RWPE2 (cell line): ENCODE data around the gene SCYGR7.

ENCODE experiments used
- ATAC-seq: fragments of 200-7000 bp; cut with Tn5 transposase; 3 replicates; pipeline ENCODE4 v1.9.1; 2021; ENCODE audit warnings: low read depth
- DNase-seq: peaks from one replicate; pipeline ENCODE4 v3.0.0-alpha.2; 2020; ENCODE audit warnings: low spot score
- H3K27ac ChIP-seq: fragments of 450-650 bp; 2 replicates; pipeline ENCODE4 v1.5.1; 2017; ENCODE audit warnings: mild to moderate bottlenecking; ENCODE audit not compliant: poor library complexity, severe bottlenecking
- H3K27me3 ChIP-seq: fragments of 250-450 bp; sonication (Bioruptor Pico); 2 replicates; pipeline ENCODE4 v1.5.1; 2021; ENCODE audit warnings: mild to moderate bottlenecking, moderate library complexity; ENCODE audit not compliant: insufficient read depth, poor library complexity, severe bottlenecking
- H3K36me3 ChIP-seq: fragments of 250-450 bp; sonication (Bioruptor Pico); 2 replicates; pipeline ENCODE4 v1.5.1; 2020; ENCODE audit warnings: low read depth, mild to moderate bottlenecking, moderate library complexity
- H3K4me1 ChIP-seq: fragments of 250-450 bp; sonication (Bioruptor Pico); 2 replicates; pipeline ENCODE4 v1.5.1; 2021; ENCODE audit warnings: mild to moderate bottlenecking, moderate library complexity; ENCODE audit not compliant: insufficient read depth, poor library complexity, severe bottlenecking
- H3K4me3 ChIP-seq: fragments of 250-450 bp; sonication (Bioruptor Pico); 2 replicates; pipeline ENCODE4 v1.5.1; 2021; ENCODE audit warnings: mild to moderate bottlenecking, moderate library complexity; ENCODE audit not compliant: severe bottlenecking
- H3K9me3 ChIP-seq: fragments of 250-450 bp; sonication (Bioruptor Pico); 2 replicates; pipeline ENCODE4 v1.5.1; 2021; ENCODE audit warnings: mild to moderate bottlenecking, moderate library complexity; ENCODE audit not compliant: severe bottlenecking
- CTCF ChIP-seq: fragments of 450-650 bp; IDR thresholded peaks from one replicate; pipeline ENCODE4 v1.5.1; 2017; ENCODE audit warnings: mild to moderate bottlenecking, moderate library complexity; ENCODE audit not compliant: poor library complexity, severe bottlenecking

Gene SCYGR7

GRCh38 chr2:227774895-227775842 is 47.0 kb downstream of the SCYGR7 start:
- Histone ChIP-seq H3K4me3 (no peak overlapping the region), H3K4me1 (no peaks in the 10 kb centered on the region), H3K27ac (no peak overlapping the region), H3K27me3 (no peaks in the 10 kb centered on the region), H3K36me3 (no peaks in the 10 kb centered on the region), H3K9me3 (no peaks in the 10 kb centered on the region)
- DNase-seq = no peak
- TF ChIP-seq CTCF = no peak
- no peak for ATAC-seq
